HG03442 (cell line): ENCODE measurements around the gene ZNF264.
"Not testable (repeated sequence)": the region's sequence is repeated elsewhere in the genome, so short reads cannot be mapped to it uniquely, and the experiment has no call there.

ENCODE experiments used
- ATAC-seq: cut with Tn5 transposase; IDR thresholded peaks from one replicate; pipeline ENCODE4 v1.9.1; 2021; ENCODE audit warnings: mild to moderate bottlenecking, moderate library complexity; ENCODE audit not compliant: unreplicated experiment

The ZNF264 gene

DNA sequence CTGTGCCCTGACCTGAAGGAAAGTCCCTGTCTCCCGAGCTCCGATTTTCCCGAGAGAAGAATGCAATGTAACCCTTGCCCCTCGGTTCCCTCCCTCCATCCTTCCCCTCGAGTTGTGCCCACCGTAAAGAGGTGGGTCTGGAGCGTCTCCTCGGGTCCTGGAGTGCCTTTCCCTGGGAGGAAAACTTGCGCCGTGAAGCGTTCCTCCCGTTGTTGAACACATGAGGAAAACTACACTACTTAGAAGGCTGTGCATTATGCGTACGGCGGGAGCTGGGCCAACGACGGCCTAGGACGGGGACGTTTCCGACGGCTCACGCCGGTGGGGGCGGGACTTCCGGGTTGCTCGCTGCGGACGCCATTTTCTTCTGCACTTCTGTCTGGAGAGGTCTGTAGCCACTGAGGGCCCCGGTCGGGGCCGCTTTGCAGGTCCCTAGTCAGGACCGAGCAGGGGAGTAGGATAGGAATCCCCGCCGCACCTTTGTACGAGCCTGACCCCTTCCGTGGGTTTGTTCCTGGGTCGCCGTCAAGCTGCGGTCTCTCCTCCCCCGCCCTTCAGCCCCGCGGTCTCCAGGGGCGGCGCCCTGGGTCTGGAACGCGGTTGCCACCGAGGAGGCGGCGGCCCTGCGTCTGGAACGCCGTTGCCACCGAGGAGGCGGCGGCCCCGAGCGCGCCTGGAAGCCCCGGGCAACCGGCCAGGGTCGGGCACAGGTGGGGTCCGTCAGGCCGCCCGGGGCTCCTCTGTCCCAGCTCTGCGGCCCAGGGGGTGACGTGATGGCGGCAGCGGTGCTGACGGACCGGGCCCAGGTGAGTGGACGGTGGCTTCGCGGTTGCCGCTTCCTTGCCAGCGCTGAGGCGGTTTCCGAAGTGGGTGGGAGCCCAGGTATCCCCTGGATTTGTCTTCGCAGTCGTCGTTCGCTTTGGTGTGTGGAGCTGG, at the start of gene ZNF264:
Gene ZNF264 (plus strand): TSS at position 360 of the 936 bp plus-strand sequence. CDS start 414 bp downstream, at position 774.
- peak; percentile 93 for ATAC-seq

GRCh38 chr19:57141699-57142098, 49.6 kb upstream of the ZNF264 start:
- no peak for ATAC-seq

- ATAC-seq = no peak
Observed at GRCh38 chr19:57152921-57153320, 38.4 kb upstream of the ZNF264 start.

- no peak for ATAC-seq
Observed at GRCh38 chr19:57161985-57162539, 29.2 kb upstream of the ZNF264 start.

- ATAC-seq = no peak
Observed at GRCh38 chr19:57165846-57166245, 25.5 kb upstream of the ZNF264 start.

DNA sequence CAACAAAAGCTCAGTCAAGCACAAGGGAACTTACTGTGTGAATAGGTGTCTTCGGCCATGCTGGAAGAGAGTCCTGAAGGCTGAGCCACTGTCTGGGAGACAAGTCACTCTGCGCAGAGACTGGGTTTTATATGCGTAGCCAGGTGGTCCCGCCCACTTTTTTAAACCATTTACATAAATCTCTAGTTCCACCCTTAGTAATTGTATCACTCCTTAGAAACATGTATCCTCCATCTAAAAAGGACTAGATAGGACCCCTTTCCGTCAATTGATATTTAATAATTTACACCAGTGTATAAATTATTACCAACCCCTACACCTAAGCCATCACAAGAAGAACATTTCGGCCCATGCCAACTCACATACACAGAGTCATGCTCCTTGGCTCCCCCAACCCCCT, 23.9 kb upstream of the ZNF264 start, which contains the start of gene DUXA:
Gene DUXA (minus strand): TSS at position 101 of the 400 bp plus-strand sequence. CDS start 42 bp downstream, at position 59.
- no peak for ATAC-seq

DNA sequence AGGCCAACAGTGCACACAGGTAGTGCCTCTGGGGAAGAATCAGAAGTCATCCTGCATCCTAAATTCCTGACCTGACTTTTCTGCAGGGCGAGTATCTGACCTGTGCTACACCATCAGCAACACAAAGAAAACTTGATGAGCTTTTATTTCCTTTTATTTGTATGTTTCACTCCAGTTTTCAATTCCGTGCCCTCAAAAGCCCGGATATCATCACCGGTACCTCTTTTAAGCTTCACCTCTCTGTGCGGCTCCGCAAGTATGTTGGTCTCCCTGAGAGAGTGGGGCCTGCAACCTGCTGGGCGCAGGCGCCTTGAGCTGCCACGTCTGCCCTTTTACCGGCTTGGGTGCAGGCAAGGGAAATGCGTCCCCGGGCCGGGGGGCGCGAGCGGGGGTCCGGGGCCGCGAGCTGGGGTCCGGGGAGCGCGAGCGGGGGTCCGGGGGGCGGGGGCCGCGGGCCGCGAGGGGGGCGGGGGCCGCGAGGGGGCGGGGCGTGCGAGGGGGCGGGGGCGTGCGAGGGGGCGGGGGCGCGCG, 19.7 kb upstream of the ZNF264 start:
- ATAC-seq = no peak

DNA sequence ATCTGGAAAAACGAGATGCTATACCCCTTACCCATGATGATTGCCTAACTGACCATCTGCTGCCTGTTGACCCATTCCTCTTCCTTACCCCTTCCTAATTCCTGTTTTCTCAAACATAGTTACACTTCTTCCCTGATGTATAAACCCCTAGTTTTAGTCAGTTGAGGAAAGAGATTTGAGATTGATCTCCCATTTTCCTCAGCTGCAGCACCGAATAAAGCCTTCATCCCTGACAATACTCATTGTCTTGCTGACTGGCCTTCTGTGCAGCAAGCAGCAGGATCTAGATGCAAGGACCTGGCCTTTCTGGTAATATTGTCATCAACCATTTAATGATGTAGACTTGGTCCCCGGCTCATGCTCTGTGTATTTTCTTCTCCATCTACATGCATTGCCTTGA, 999 bp upstream of the ZNF264 start:
- ATAC-seq = no peak

GRCh38 chr19:57192077-57192420, 749 bp downstream of the ZNF264 start:
- ATAC-seq = no peak

- no peak for ATAC-seq
Observed at GRCh38 chr19:57192993-57193392, 1.7 kb downstream of the ZNF264 start.

DNA sequence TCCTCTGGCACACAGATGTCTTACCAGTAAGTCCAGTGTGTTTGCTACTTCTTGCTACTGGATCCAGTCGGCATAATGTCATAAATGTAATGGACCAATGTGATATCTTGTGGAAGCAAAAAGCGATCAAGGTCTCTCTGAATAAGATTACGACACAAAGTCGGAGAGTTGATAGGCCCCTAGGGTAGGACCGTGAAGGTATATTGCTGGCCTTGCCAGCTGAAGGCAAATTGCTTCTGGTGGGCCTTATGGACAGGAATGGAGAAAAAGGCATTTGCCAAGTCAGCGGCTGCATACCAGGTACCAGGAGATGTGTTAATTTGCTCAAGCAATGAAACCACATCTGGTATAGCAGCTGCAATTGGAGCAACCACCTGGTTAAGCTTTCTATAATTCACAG, 6.6 kb downstream of the ZNF264 start:
- not testable (repeated sequence) for ATAC-seq

- ATAC-seq = no peak
Observed at GRCh38 chr19:57202160-57202559, 10.9 kb downstream of the ZNF264 start.

DNA sequence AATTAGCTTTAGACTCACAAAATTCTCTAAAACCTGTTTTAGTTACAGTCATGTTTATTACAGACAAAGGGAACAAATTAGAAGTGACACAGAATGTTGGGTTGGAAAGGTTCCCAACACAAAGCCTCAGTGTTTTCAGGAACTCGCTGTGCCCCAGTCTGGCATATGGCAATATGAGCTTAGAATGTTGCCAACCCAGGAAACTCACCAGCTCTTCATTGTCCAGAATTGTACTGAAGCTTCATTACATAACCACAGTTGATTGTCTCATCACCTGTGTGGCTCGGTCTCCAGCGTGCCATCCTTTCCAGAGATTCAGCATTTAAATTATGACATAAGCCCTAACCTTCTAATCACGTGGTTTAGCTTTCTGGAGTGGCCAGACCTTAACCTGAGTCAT, 19.1 kb downstream of the ZNF264 start:
- no peak for ATAC-seq

DNA sequence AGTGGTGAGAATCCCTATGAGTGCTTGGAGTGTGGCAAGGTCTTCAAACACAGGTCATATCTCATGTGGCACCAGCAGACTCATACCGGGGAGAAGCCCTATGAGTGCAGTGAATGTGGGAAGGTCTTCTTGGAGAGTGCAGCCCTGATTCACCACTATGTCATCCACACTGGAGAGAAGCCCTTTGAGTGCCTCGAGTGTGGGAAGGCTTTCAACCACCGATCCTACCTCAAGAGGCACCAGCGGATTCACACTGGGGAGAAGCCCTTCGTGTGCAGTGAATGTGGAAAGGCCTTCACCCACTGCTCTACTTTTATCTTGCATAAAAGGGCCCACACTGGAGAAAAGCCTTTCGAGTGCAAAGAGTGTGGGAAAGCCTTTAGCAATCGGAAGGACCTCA, 20.8 kb downstream of the ZNF264 start:
- ATAC-seq = no peak

GRCh38 chr19:57227502-57227901, 36.2 kb downstream of the ZNF264 start:
- ATAC-seq = no peak

GRCh38 chr19:57231686-57232085, 40.4 kb downstream of the ZNF264 start:
- ATAC-seq = no peak

- no peak for ATAC-seq
Observed at GRCh38 chr19:57233207-57233606, 41.9 kb downstream of the ZNF264 start.

GRCh38 chr19:57239982-57240310, 48.6 kb downstream of the ZNF264 start:
- ATAC-seq = no peak

DNA sequence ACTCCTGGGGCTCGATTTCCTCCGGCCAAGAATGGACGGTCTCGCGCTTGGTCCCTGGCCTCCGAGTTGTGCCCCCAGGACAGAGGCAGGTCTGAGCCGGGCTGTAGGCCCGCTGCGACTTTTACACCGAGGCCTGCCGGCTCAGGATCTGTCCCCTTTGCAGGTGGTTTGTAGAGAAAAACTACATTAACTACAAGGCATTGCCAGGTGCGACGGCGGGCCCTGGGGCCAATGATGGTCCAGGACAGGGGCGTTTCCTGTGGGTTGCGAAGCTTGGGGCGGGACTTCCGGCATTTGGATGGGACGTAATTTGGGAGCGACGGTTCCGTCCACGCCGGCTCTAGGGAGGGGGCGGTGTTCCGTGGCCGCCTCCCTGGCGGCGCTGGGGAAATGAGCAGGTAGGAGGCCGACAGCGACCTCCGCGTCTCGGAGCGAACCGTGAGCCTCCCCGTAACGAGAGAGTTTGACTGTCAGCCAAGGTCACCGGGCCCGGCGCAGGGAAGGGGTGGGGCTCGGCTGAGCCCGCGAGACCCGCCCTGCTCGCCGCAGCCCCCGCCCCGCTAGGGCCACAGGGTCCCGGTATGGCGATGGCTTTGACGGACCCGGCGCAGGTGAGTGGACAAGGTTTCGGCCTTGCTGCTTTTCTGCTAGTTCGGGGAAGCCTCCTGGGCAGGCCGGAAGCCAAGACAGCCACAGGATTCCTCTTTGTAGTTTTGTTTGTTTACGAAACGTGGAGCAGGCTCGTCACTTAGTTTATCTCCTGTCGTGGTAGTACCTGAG, 49.2 kb downstream of the ZNF264 start, which contains the start of gene ZNF805:
Gene ZNF805 (plus strand): TSS at position 322 of the 780 bp plus-strand sequence. CDS start 260 bp downstream, at position 582.
- ATAC-seq = peak; percentile 91

- ATAC-seq = no peak
Observed at GRCh38 chr19:57241176-57241575, 49.9 kb downstream of the ZNF264 start.

DNA sequence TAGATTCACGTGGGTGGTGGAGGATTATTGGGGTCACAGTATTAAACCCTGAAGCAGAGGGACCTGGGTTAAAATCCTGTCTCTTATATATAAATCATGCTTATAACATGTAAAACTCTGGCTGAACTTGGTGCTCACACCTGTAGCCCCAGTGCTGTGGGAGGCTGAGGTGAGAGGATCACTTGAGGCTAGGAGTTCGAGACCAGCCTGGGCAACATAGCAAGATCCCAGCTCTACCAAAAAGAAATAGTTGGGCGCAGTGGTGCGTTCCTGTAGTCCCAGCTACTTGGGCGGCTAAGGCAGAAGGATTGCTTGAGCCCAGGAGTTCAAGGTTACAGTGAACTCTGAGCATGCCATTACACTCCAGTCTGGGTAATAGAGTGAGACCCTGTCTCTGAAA, 51.5 kb downstream of the ZNF264 start:
- no peak for ATAC-seq
